ENCODE results near the gene ACTRT2. TPM values are rescaled to one million over a fixed set of nuclear protein-coding genes. Genes with fewer than 3 reads are reported as not detected.

The ACTRT2 gene
- total RNA-seq, 1 experiment from 2014 or later, result not detected

DNA sequence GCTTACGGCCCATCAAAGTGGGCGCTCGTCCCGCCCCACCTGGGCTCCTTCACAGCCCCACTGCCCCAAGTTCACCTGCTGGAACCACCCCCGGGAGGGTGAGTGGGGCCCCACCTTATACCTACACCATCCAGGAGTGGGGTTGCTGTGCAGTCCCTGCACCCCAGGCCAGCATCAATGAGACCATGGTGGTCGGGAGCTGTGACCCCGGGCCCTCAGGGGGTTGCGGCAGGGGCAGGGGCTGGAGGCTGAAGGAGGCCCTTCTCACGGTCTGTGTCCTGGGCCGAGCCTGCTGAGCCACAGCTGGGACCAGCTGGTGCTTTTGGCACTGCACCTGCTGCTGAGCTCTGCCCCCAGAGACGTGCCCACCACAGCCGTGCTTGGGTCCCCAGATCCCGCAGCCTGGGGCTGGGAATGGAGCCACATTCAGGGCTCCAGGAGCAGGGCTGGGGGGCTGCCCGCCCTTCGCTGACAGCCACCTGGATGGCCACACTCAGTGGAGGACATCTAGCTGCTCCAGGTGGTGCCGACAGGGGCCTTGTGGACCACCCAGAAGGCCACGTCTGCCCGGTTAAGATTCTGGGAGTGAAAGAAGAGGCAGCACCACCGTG is 17.4 kb downstream of the ACTRT2 start:
- Mint-ChIP-seq H3K4me1 (ENCODE audit: low read depth, unreplicated experiment) (no peaks in the 10 kb centered on the region), H3K27ac (ENCODE audit: unreplicated experiment) (no peak overlapping the region), H3K36me3 (ENCODE audit: insufficient read depth, unreplicated experiment) (no peaks in the 10 kb centered on the region), H3K27me3 (ENCODE audit: unreplicated experiment) (peaks cover 15% of the 10 kb centered on the region), H3K4me3 (ENCODE audit: low read depth, unreplicated experiment) (no peak overlapping the region), H3K9me3 (ENCODE audit: low read depth, unreplicated experiment) (no peaks in the 10 kb centered on the region)
- no peak for DNase-seq
- CTCF ChIA-PET, result no interaction called here
- intact Hi-C loops (cut with micrococcal nuclease; ENCODE audit: unreplicated experiment), result no loop called here
- no TSS peak for BruUV-seq (replicated peaks)
- TF ChIP-seq, protein P1, sequence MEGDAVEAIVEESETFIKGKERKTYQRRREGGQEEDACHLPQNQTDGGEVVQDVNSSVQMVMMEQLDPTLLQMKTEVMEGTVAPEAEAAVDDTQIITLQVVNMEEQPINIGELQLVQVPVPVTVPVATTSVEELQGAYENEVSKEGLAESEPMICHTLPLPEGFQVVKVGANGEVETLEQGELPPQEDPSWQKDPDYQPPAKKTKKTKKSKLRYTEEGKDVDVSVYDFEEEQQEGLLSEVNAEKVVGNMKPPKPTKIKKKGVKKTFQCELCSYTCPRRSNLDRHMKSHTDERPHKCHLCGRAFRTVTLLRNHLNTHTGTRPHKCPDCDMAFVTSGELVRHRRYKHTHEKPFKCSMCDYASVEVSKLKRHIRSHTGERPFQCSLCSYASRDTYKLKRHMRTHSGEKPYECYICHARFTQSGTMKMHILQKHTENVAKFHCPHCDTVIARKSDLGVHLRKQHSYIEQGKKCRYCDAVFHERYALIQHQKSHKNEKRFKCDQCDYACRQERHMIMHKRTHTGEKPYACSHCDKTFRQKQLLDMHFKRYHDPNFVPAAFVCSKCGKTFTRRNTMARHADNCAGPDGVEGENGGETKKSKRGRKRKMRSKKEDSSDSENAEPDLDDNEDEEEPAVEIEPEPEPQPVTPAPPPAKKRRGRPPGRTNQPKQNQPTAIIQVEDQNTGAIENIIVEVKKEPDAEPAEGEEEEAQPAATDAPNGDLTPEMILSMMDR (IDR thresholded peaks at IDR 0.05; ENCODE audit: unreplicated experiment), result no peak

DNA sequence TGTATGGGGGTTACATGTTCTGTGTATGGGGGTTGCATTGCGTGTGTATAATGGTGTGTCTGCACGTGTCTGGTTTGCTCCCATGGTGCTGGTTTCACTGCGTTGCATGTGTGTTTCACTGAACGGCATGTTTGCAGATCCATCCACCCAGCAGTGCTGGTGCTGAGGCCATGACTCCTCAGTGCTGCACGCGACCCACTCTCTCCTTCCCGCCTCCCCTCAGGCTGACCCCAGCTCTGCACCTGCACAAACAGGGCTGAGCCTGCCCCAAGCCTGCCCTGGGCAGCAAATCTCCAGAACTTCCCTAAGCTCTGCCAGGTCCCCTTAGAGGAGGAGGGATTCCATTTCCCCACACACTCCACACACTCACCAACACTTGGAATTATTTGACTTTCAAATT is 18.7 kb downstream of the ACTRT2 start:
- H3K27ac Mint-ChIP-seq (ENCODE audit: unreplicated experiment), result no peak overlapping the region

DNA sequence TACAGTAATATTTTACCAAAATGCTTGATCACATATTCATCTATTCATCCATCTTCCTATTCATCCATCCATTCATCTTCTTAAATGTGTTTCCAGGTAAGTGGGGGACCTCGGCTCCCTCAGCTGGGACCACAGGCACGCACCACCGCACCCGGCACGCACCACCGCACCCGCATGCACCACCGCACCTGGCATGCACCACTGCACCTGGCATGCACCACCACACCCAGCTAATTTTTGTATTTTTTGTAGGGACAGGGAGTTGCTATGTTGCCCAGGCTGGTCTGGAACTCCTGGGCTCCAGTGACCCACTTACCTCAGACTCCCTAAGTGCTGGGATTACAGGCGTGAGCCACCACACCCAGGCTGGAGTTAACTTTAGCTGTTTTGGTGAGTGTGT is 21.2 kb downstream of the ACTRT2 start:
- Mint-ChIP-seq H3K27ac (ENCODE audit: unreplicated experiment) (no peak overlapping the region), H3K4me3 (ENCODE audit: low read depth, unreplicated experiment) (no peak overlapping the region), H3K27me3 (ENCODE audit: unreplicated experiment) (peaks cover 30% of the 10 kb centered on the region), H3K36me3 (ENCODE audit: insufficient read depth, unreplicated experiment) (no peaks in the 10 kb centered on the region), H3K4me1 (ENCODE audit: low read depth, unreplicated experiment) (no peaks in the 10 kb centered on the region), H3K9me3 (ENCODE audit: low read depth, unreplicated experiment) (no peaks in the 10 kb centered on the region)
- intact Hi-C loops (cut with micrococcal nuclease; ENCODE audit: unreplicated experiment), result no loop called here
- TF ChIP-seq, protein P1 (IDR thresholded peaks at IDR 0.05; ENCODE audit: unreplicated experiment), result no peak
- no peak for DNase-seq
- BruUV-seq (replicated peaks), result no TSS peak
- CTCF ChIA-PET, result no interaction called here

More for the DNA sequence above, 18.7 kb downstream of the ACTRT2 start:
- no peak for DNase-seq
- Mint-ChIP-seq H3K27me3 (ENCODE audit: unreplicated experiment) (peaks cover 24% of the 10 kb centered on the region), H3K9me3 (ENCODE audit: low read depth, unreplicated experiment) (no peaks in the 10 kb centered on the region), H3K4me1 (ENCODE audit: low read depth, unreplicated experiment) (no peaks in the 10 kb centered on the region), H3K4me3 (ENCODE audit: low read depth, unreplicated experiment) (no peak overlapping the region), H3K36me3 (ENCODE audit: insufficient read depth, unreplicated experiment) (no peaks in the 10 kb centered on the region)
- intact Hi-C loops (cut with micrococcal nuclease; ENCODE audit: unreplicated experiment), result no loop called here
- TF ChIP-seq, protein P1 (IDR thresholded peaks at IDR 0.05; ENCODE audit: unreplicated experiment), result no peak
- no TSS peak for BruUV-seq (replicated peaks)
- CTCF ChIA-PET, result no interaction called here

DNA sequence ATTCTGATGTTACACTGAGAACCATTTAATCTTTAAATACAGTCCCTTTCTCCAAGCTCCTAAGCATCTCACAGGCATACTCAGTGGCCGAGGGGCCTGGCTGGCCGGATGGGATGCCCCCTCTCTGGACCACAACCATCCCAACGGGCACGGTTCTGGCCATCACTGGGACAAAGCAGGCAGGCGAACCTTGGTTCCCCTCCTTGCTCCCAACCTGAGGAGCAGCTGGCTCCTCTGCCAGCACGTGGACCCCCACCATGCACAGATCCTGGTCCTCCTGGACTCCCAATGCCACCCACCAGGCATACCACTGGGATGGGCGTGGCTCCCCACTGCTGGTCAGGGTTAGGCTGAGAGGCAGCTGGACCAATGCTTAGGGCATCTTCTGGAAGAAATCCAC is 27.9 kb downstream of the ACTRT2 start:
- H3K4me3 Mint-ChIP-seq (ENCODE audit: low read depth, unreplicated experiment), result no peak overlapping the region

More for the DNA sequence above, 27.9 kb downstream of the ACTRT2 start:
- Mint-ChIP-seq H3K27ac (ENCODE audit: unreplicated experiment) (no peak overlapping the region), H3K9me3 (ENCODE audit: low read depth, unreplicated experiment) (peaks cover 3% of the 10 kb centered on the region), H3K36me3 (ENCODE audit: insufficient read depth, unreplicated experiment) (no peaks in the 10 kb centered on the region), H3K27me3 (ENCODE audit: unreplicated experiment) (peaks cover 36% of the 10 kb centered on the region), H3K4me1 (ENCODE audit: low read depth, unreplicated experiment) (no peaks in the 10 kb centered on the region)
- BruUV-seq (replicated peaks), result no TSS peak
- CTCF ChIA-PET, result no interaction called here
- DNase-seq, result no peak
- intact Hi-C loops (cut with micrococcal nuclease; ENCODE audit: unreplicated experiment), result no loop called here
- TF ChIP-seq, protein P1 (IDR thresholded peaks at IDR 0.05; ENCODE audit: unreplicated experiment), result no peak

Data from Calu3 (cell line).